HEK293 (cell line): ENCODE data around the gene MTARC1.

Experiments
- GFI1B ChIP-seq: fragments of 450-650 bp; formaldehyde crosslinking; IDR thresholded peaks from 2 replicates; pipeline ENCODE4 v1.5.1; 2016; ENCODE audit warnings: missing biosample characterization, missing genetic modification characterization
- GLIS1 ChIP-seq: fragments of 450-650 bp; formaldehyde crosslinking; IDR thresholded peaks from 2 replicates; pipeline ENCODE4 v1.5.1; 2016; ENCODE audit warnings: missing biosample characterization, missing genetic modification characterization
- OVOL3 ChIP-seq: fragments of 450-650 bp; formaldehyde crosslinking; IDR thresholded peaks from 2 replicates; pipeline ENCODE4 v1.5.1; 2016; ENCODE audit warnings: missing biosample characterization, missing genetic modification characterization
- SP3 ChIP-seq: fragments of 450-650 bp; formaldehyde crosslinking; IDR thresholded peaks from 2 replicates; pipeline ENCODE4 v1.5.1; 2016; ENCODE audit warnings: missing biosample characterization, missing genetic modification characterization
- TSHZ1 ChIP-seq: fragments of 450-650 bp; formaldehyde crosslinking; IDR thresholded peaks from 2 replicates; pipeline ENCODE4 v1.5.1; 2016; ENCODE audit warnings: missing biosample characterization, missing genetic modification characterization, borderline replicate concordance
- WT1 ChIP-seq: fragments of 450-650 bp; formaldehyde crosslinking; IDR thresholded peaks from 2 replicates; pipeline ENCODE4 v1.5.1; 2016; ENCODE audit warnings: missing biosample characterization, missing genetic modification characterization
- ZBTB1 ChIP-seq: fragments of 450-650 bp; formaldehyde crosslinking; IDR thresholded peaks from 2 replicates; pipeline ENCODE4 v1.5.1; 2016; ENCODE audit warnings: missing biosample characterization, missing genetic modification characterization
- ZFHX2 ChIP-seq: fragments of 450-650 bp; formaldehyde crosslinking; conservative IDR thresholded peaks from 2 replicates; pipeline ENCODE4 v1.5.1; 2016; ENCODE audit warnings: missing biosample characterization, missing genetic modification characterization
- ZFP3 ChIP-seq: fragments of 450-650 bp; formaldehyde crosslinking; IDR thresholded peaks from 2 replicates; pipeline ENCODE4 v1.5.1; 2016; ENCODE audit warnings: low read depth, missing biosample characterization, missing genetic modification characterization
- ZFP37 ChIP-seq: fragments of 450-650 bp; formaldehyde crosslinking; IDR thresholded peaks from 2 replicates; pipeline ENCODE4 v1.5.1; 2016; ENCODE audit warnings: missing biosample characterization, missing genetic modification characterization
- ZFP69B ChIP-seq: fragments of 450-650 bp; formaldehyde crosslinking; IDR thresholded peaks from 2 replicates; pipeline ENCODE4 v1.5.1; 2016; ENCODE audit warnings: missing biosample characterization, missing genetic modification characterization
- ZNF132 ChIP-seq: fragments of 450-650 bp; formaldehyde crosslinking; IDR thresholded peaks from 2 replicates; pipeline ENCODE4 v1.5.1; 2017; ENCODE audit warnings: missing biosample characterization, missing genetic modification characterization, borderline replicate concordance
- ZNF140 ChIP-seq: fragments of 450-650 bp; formaldehyde crosslinking; IDR thresholded peaks from 2 replicates; pipeline ENCODE4 v1.5.1; 2016; ENCODE audit warnings: missing biosample characterization, missing genetic modification characterization
- ZNF16 ChIP-seq: fragments of 450-650 bp; formaldehyde crosslinking; IDR thresholded peaks from 2 replicates; pipeline ENCODE4 v1.5.1; 2016; ENCODE audit warnings: low read depth, missing biosample characterization, missing genetic modification characterization
- ZNF175 ChIP-seq: fragments of 450-650 bp; formaldehyde crosslinking; IDR thresholded peaks from 2 replicates; pipeline ENCODE4 v1.5.1; 2016; ENCODE audit warnings: missing biosample characterization, missing genetic modification characterization
- ZNF2 ChIP-seq: fragments of 450-650 bp; formaldehyde crosslinking; IDR thresholded peaks from 2 replicates; pipeline ENCODE4 v1.5.1; 2016; ENCODE audit warnings: missing biosample characterization, missing genetic modification characterization
- ZNF354C ChIP-seq: fragments of 450-650 bp; formaldehyde crosslinking; IDR thresholded peaks from 2 replicates; pipeline ENCODE4 v1.5.1; 2016; ENCODE audit warnings: missing biosample characterization, missing genetic modification characterization, low read depth, borderline replicate concordance
- ZNF366 ChIP-seq: fragments of 450-650 bp; formaldehyde crosslinking; conservative IDR thresholded peaks from 2 replicates; pipeline ENCODE4 v1.5.1; 2016; ENCODE audit warnings: missing biosample characterization, missing genetic modification characterization
- ZNF398 ChIP-seq: fragments of 450-650 bp; formaldehyde crosslinking; IDR thresholded peaks from 2 replicates; pipeline ENCODE4 v1.5.1; 2017; ENCODE audit warnings: missing biosample characterization, missing genetic modification characterization
- ZNF426 ChIP-seq: fragments of 450-650 bp; formaldehyde crosslinking; IDR thresholded peaks from 2 replicates; pipeline ENCODE4 v1.5.1; 2017; ENCODE audit warnings: missing biosample characterization, missing genetic modification characterization, mild to moderate bottlenecking, inconsistent platforms, moderate library complexity
- ZNF529 ChIP-seq: fragments of 450-650 bp; formaldehyde crosslinking; IDR thresholded peaks from 2 replicates; pipeline ENCODE4 v1.5.1; 2017; ENCODE audit warnings: missing genetic modification characterization, missing biosample characterization; ENCODE audit not compliant: insufficient replicate concordance
- ZNF558 ChIP-seq: fragments of 450-650 bp; formaldehyde crosslinking; IDR thresholded peaks from 2 replicates; pipeline ENCODE4 v1.5.1; 2016; ENCODE audit warnings: missing biosample characterization, missing genetic modification characterization
- ZNF621 ChIP-seq: fragments of 450-650 bp; formaldehyde crosslinking; IDR thresholded peaks from 2 replicates; pipeline ENCODE4 v1.5.1; 2017; ENCODE audit warnings: missing biosample characterization, missing genetic modification characterization
- ZNF623 ChIP-seq: fragments of 450-650 bp; formaldehyde crosslinking; IDR thresholded peaks from 2 replicates; pipeline ENCODE4 v1.5.1; 2016; ENCODE audit warnings: missing biosample characterization, missing genetic modification characterization
- ZNF670 ChIP-seq: fragments of 450-650 bp; formaldehyde crosslinking; IDR thresholded peaks from 2 replicates; pipeline ENCODE4 v1.5.1; 2016; ENCODE audit warnings: missing biosample characterization, missing genetic modification characterization, low read depth
- ZNF692 ChIP-seq: fragments of 450-650 bp; formaldehyde crosslinking; IDR thresholded peaks from 2 replicates; pipeline ENCODE4 v1.5.1; 2016; ENCODE audit warnings: missing biosample characterization, missing genetic modification characterization
- TF ChIP-seq, protein P1 (sequence below): fragments of 450-650 bp; formaldehyde crosslinking; IDR thresholded peaks from 2 replicates; pipeline ENCODE4 v1.5.1; 2016; ENCODE audit warnings: missing biosample characterization, missing genetic modification characterization
- TF ChIP-seq, protein P2 (sequence below): fragments of 450-650 bp; formaldehyde crosslinking; IDR thresholded peaks from 2 replicates; pipeline ENCODE4 v1.5.1; 2016; ENCODE audit warnings: missing biosample characterization, missing genetic modification characterization

The MTARC1 gene

GRCh38 chr1:220786337-220787068, at the start of gene MTARC1 (continued):
- TF ChIP-seq ZNF354C (tag by site-specific recombination), result no peak
- no peak for TF ChIP-seq ZNF670 (tag by site-specific recombination)
- TF ChIP-seq OVOL3, result no peak
- TF ChIP-seq, protein P1, sequence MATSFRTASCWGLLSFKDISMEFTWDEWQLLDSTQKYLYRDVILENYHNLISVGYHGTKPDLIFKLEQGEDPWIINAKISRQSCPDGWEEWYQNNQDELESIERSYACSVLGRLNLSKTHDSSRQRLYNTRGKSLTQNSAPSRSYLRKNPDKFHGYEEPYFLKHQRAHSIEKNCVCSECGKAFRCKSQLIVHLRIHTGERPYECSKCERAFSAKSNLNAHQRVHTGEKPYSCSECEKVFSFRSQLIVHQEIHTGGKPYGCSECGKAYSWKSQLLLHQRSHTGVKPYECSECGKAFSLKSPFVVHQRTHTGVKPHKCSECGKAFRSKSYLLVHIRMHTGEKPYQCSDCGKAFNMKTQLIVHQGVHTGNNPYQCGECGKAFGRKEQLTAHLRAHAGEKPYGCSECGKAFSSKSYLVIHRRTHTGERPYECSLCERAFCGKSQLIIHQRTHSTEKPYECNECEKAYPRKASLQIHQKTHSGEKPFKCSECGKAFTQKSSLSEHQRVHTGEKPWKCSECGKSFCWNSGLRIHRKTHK (tag by site-specific recombination), result no peak
- TF ChIP-seq ZNF2 (tag by site-specific recombination), result peak; percentile 57; the same call in 1 of the 2 replicates
- TF ChIP-seq ZNF623 (tag by site-specific recombination), result no peak
- 0 out of 2 replicates have a peak, but pooled peaks have one; percentile 63 for TF ChIP-seq ZFP37
- no peak for TF ChIP-seq ZNF140 (tag by site-specific recombination)
- peak; percentile 79; the same call in 1 of the 2 replicates for TF ChIP-seq GFI1B (tag by site-specific recombination)
- TF ChIP-seq ZNF16 (tag by site-specific recombination), result no peak
- no peak for TF ChIP-seq ZBTB1
- TF ChIP-seq ZNF529 (tag by site-specific recombination), result no peak
- no peak; the same call in 1 of the 2 replicates for TF ChIP-seq ZFP3 (tag by site-specific recombination)
- peak; percentile 30 for TF ChIP-seq ZNF366 (tag by site-specific recombination)
- TF ChIP-seq TSHZ1 (tag by site-specific recombination), result no peak
- TF ChIP-seq GLIS1 (tag by site-specific recombination), result peak; percentile 80
- TF ChIP-seq ZFP69B, result no peak
- TF ChIP-seq ZNF132, result no peak
- TF ChIP-seq, protein P2, sequence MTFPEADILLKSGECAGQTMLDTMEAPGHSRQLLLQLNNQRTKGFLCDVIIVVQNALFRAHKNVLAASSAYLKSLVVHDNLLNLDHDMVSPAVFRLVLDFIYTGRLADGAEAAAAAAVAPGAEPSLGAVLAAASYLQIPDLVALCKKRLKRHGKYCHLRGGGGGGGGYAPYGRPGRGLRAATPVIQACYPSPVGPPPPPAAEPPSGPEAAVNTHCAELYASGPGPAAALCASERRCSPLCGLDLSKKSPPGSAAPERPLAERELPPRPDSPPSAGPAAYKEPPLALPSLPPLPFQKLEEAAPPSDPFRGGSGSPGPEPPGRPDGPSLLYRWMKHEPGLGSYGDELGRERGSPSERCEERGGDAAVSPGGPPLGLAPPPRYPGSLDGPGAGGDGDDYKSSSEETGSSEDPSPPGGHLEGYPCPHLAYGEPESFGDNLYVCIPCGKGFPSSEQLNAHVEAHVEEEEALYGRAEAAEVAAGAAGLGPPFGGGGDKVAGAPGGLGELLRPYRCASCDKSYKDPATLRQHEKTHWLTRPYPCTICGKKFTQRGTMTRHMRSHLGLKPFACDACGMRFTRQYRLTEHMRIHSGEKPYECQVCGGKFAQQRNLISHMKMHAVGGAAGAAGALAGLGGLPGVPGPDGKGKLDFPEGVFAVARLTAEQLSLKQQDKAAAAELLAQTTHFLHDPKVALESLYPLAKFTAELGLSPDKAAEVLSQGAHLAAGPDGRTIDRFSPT (tag by site-specific recombination), result peak; percentile 79
- peak; percentile 53 for TF ChIP-seq ZNF398
- no peak for TF ChIP-seq ZNF426 (tag by site-specific recombination)
- TF ChIP-seq ZNF692 (tag by site-specific recombination), result peak; percentile 59
- TF ChIP-seq SP3, result peak; percentile 52
- no peak for TF ChIP-seq ZNF175 (tag by site-specific recombination)
- peak; percentile 83 for TF ChIP-seq ZFHX2
- peak; percentile 52; the same call in 1 of the 2 replicates for TF ChIP-seq ZNF558 (tag by site-specific recombination)
- peak; percentile 80 for TF ChIP-seq WT1 (tag by site-specific recombination)
- TF ChIP-seq ZNF621 (tag by site-specific recombination), result no peak
